ENCODE data around the gene CYP24A1. TPM values are rescaled to one million over a fixed set of nuclear protein-coding genes. Genes with fewer than 3 reads are reported as not detected.

The CYP24A1 gene
- polyA plus RNA-seq, 1 of the 3 experiments (the other 2 are of a cell fraction), result 8.8 TPM

GRCh38 chr20:54122681-54123586 is 50.9 kb downstream of the CYP24A1 start:
- H3K4me3 ChIP-seq (ENCODE audit: low read depth in 2 of 2, low read length in 1 of 2), result no peak overlapping the region
- peak overlapping the region; percentile 29; the same call in 1 of the 2 replicates for H3K4me2 ChIP-seq
- no peaks in the 10 kb centered on the region for H3K9me2 ChIP-seq
- H4K20me1 ChIP-seq (ENCODE audit: insufficient read depth), result no peaks in the 10 kb centered on the region
- no peaks in the 10 kb centered on the region for H3K27me3 ChIP-seq (ENCODE audit: insufficient read depth)
- 66% methylated on average over 10 of the region's 10 CpGs for WGBS (ENCODE audit: low lambda C conversion rate)
- H3K27ac ChIP-seq (ENCODE audit: low read depth in 2 of 2, low read length in 1 of 2), result peak overlapping the region in 1 of 2 experiments; percentile 79; a peak in 2 of 4 replicates
- no peaks in the 10 kb centered on the region for H3K79me2 ChIP-seq (ENCODE audit: insufficient read depth)
- no peaks in the 10 kb centered on the region for H3K36me3 ChIP-seq (replicated peaks in 1 of 2; ENCODE audit: control insufficient read depth in 1 of 2, insufficient read depth in 2 of 2, low read length in 1 of 2)
- H2AFZ ChIP-seq (ENCODE audit: low read depth), result no peak overlapping the region; the same call in 1 of the 2 replicates
- H3K9me3 ChIP-seq, result no peaks in the 10 kb centered on the region
- ChIA-PET CTCF (interaction anchor here (1.1 kb wide), 1 partner anchor 77 kb away, joined by 4 read pairs; no protein-coding TSS in a partner anchor), POLR2A (no interaction called here)
- H3K9ac ChIP-seq, result peak overlapping the region; percentile 18; the same call in 1 of the 2 replicates
- TF ChIP-seq TEAD4 (IDR thresholded peaks at IDR 0.05; ENCODE audit: borderline replicate concordance, insufficient read depth) (no peak), TCF12 (IDR thresholded peaks at IDR 0.05) (no peak), MAX (IDR thresholded peaks at IDR 0.05; ENCODE audit: low read depth) (no peak), EZH2phosphoT487 (IDR thresholded peaks at IDR 0.05; ENCODE audit: borderline replicate concordance, low read depth) (no peak), MEF2A (IDR thresholded peaks at IDR 0.05; ENCODE audit: borderline replicate concordance, low read depth) (no peak), TAF1 (IDR thresholded peaks at IDR 0.05; ENCODE audit: borderline replicate concordance, low read depth, low read length) (no peak), POLR2AphosphoS5 (IDR thresholded peaks at IDR 0.05; ENCODE audit: low read depth, low read length) (no peak), RFX5 (IDR thresholded peaks at IDR 0.05; ENCODE audit: low read length) (no peak), CHD2 (IDR thresholded peaks at IDR 0.05; ENCODE audit: low read length, partially characterized antibody) (no peak), JUND (IDR thresholded peaks at IDR 0.05) (no peak), GATA2 (CRISPR knock-in tag; IDR thresholded peaks at IDR 0.05) (no peak), MXI1 (IDR thresholded peaks at IDR 0.05; ENCODE audit: low read depth, low read length) (no peak), IRF3 (IDR thresholded peaks at IDR 0.05; ENCODE audit: low read depth, low read length) (no peak)
- peaks cover 18% of the 10 kb centered on the region for H3F3A ChIP-seq (replicated peaks; ENCODE audit: insufficient read depth)
- 0 out of 4 replicates have a peak, but pooled peaks cover 0 to 6% of the 10 kb centered on the region in 2 experiments for H3K4me1 ChIP-seq (ENCODE audit: control insufficient read depth in 1 of 2, insufficient read depth in 2 of 2, low read depth in 1 of 2, low read length in 1 of 2)
- DNase-seq, result no peak

- Histone ChIP-seq H3K79me2 (ENCODE audit: insufficient read depth) (no peaks in the 10 kb centered on the region), H3K4me2 (no peak overlapping the region), H3F3A (replicated peaks; ENCODE audit: insufficient read depth) (peaks cover 18% of the 10 kb centered on the region), H3K27me3 (ENCODE audit: insufficient read depth) (no peaks in the 10 kb centered on the region), H3K27ac (ENCODE audit: low read depth in 2 of 2, low read length in 1 of 2) (peak overlapping the region in 1 of 2 experiments; percentile 79; a peak in 2 of 4 replicates), H3K4me3 (ENCODE audit: low read depth in 2 of 2, low read length in 1 of 2) (no peak overlapping the region), H3K9ac (no peak overlapping the region), H4K20me1 (ENCODE audit: insufficient read depth) (no peaks in the 10 kb centered on the region), H3K9me3 (no peaks in the 10 kb centered on the region), H3K4me1 (ENCODE audit: control insufficient read depth in 1 of 2, insufficient read depth in 2 of 2, low read depth in 1 of 2, low read length in 1 of 2) (0 out of 4 replicates have a peak, but pooled peaks cover 0 to 6% of the 10 kb centered on the region in 2 experiments), H3K9me2 (no peaks in the 10 kb centered on the region), H2AFZ (ENCODE audit: low read depth) (no peak overlapping the region), H3K36me3 (replicated peaks in 1 of 2; ENCODE audit: control insufficient read depth in 1 of 2, insufficient read depth in 2 of 2, low read length in 1 of 2) (no peaks in the 10 kb centered on the region)
- WGBS (ENCODE audit: low lambda C conversion rate), result 32% methylated on average over 1 of the region's 1 CpG
- POLR2A ChIA-PET, result no interaction called here
- DNase-seq, result no peak
- CTCF ChIA-PET, result interaction anchor here (1.1 kb wide), 1 partner anchor 77 kb away, joined by 4 read pairs; no protein-coding TSS in a partner anchor
- no peak for TF ChIP-seq USF2 (IDR thresholded peaks at IDR 0.05; ENCODE audit: borderline replicate concordance, low read depth, low read length)
- peak; percentile 84 for TF ChIP-seq FOSL2 (IDR thresholded peaks at IDR 0.05; ENCODE audit: borderline replicate concordance, low read depth)
- 0 out of 2 replicates have a peak, but pooled peaks have one; percentile 16 for TF ChIP-seq TCF12 (IDR thresholded peaks at IDR 0.05)
- TF ChIP-seq JUND (IDR thresholded peaks at IDR 0.05), result peak; percentile 63
- no peak for TF ChIP-seq USF1 (IDR thresholded peaks at IDR 0.05; ENCODE audit: borderline replicate concordance, low read depth)
- TF ChIP-seq EP300 (IDR thresholded peaks at IDR 0.05; ENCODE audit: borderline replicate concordance in 1 of 2, low read depth in 1 of 2, low read length in 1 of 2), result 0 out of 4 replicates have a peak, but pooled peaks of 1 of the 2 experiments have one; percentile 10
- no peak for TF ChIP-seq RAD21 (IDR thresholded peaks at IDR 0.05; ENCODE audit: low read length)
- no peak for TF ChIP-seq RFX5 (IDR thresholded peaks at IDR 0.05; ENCODE audit: low read length)
- peak; percentile 51 for TF ChIP-seq PBX3 (IDR thresholded peaks at IDR 0.05)
Observed at GRCh38 chr20:54122189-54122588, 51.6 kb downstream of the CYP24A1 start.

All from SK-N-SH (cell line).